Tibial nerve (tissue), 3 donors: ENCODE data around the gene GPC6.

Experiments
- CTCF ChIP-seq, 5 experiments: fragments of 200-600 bp in 3 of 5; fragments of 450-650 bp in 2 of 5; sonication (generic) in 3 of 5; IDR thresholded peaks; one replicate each; pipeline ENCODE4 v1.5.1; 2016 to 2019; ENCODE audit warnings: antibody characterized with exemption in 5 of 5, mild to moderate bottlenecking in 3 of 5, moderate library complexity in 2 of 5
- POLR2A ChIP-seq, 2 donors: fragments of 450-650 bp; IDR thresholded peaks; one replicate each; pipeline ENCODE4 v1.6.1; 2017; ENCODE audit warnings: antibody characterized with exemption in 2 of 2, mild to moderate bottlenecking in 2 of 2, moderate library complexity in 2 of 2

DNA sequence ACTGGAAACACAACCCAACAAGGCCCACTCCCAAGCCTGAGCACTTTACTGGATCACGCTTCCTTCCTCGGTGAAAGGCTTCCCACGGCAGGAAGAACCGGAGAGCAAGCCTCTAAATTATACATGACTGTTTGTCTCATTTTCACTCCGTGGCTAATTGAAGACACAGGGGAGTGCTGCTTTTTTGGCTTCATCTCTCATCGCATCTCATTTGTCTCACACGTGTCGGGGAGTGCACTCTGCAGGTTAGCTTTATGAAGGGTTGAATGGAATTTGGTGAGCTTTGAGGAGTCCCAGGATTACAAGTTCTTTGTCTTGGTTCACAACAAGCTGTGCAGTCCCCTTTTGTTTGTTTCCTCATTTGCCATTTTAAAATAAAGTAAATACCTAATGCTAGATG, 544.6 kb downstream of the GPC6 start:
- TF ChIP-seq CTCF (IDR thresholded peaks at IDR 0.05) (no peak), POLR2A (IDR thresholded peaks at IDR 0.05) (no peak)
